HG03108 (cell line): ENCODE data around the gene TIRAP.

ENCODE experiments used
- ATAC-seq: cut with Tn5 transposase; IDR thresholded peaks from one replicate; pipeline ENCODE4 v1.9.1; 2021; ENCODE audit warnings: moderate library complexity; ENCODE audit not compliant: unreplicated experiment

TIRAP gene

DNA sequence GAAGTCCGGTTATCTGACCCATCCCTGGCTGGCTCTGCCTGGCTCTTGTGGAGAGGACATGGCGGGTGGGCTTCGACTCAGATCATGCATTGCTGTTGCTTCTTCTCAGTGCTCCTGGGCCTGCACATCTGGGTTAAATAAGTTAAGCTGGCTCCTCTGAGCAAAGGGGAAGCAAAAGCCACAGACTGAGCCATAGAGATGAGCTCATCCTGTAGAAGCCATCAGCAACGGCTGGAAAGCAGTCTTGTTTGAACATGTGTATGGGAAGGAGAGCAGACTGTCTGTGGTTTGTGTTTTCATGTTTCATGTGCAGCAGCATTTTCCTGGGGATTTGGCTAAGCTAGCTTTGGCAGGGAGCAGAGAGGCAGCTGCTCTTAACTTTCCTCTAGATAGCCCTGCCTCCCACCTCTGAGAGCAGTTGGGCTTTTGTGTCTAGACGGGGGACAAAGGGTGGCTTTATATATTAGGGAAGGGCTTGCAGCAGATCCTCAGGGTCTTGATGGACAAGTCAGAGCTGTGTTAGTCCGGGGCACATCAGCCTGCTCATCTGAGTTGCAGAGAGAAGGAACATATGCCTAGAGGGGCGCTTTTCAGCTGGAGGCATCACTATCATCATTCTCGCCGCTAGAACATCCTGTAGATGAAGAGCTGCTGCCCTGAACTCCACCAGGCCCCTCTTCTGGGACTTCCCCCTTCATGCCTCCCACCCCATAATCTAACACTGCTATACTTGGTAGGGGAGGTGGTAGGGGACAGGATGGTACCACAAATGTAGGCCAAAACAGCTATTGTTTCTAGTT is 35.9 kb downstream of the TIRAP start:
- peak; percentile 85 for ATAC-seq

DNA sequence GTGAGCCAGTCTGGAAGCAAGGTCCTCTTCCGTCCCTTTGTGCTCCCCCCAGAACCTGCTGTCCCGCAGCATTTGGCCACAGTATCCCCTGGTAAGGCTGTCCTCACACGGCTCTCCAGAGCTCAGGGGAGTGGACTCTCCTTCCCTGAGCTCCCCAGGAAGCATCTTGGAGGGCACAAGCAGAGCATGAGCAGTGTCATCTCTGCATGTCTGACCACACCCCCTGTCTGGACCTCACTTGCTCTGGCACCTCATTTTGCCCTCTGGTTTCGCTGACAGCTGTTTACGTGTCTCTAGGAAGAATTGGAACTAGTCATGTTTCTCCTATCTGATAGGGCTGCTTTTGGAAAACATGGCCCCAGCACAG is 36.5 kb downstream of the TIRAP start:
- no peak for ATAC-seq

DNA sequence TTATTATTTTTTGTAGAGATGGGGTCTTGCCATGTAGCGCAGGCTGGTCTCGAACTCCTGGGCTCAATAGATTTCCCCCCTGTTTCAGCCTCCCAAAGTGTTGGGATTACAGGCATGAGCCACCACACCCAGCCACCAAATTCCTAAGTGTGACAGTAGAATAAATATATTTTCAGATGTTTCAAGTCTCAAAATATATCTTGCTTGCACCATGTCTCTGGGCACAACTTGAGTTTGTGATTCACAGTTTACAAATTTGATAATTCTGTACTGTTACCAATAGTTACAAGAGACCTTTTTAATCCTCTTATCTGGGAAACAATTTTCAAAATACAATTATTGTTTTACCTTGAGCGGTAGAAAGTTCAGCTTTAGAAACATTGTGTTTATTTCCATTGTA is 40.1 kb downstream of the TIRAP start:
- ATAC-seq, result no peak

GRCh38 chr11:126327281-126328000 is 44.5 kb downstream of the TIRAP start:
- ATAC-seq, result no peak

DNA sequence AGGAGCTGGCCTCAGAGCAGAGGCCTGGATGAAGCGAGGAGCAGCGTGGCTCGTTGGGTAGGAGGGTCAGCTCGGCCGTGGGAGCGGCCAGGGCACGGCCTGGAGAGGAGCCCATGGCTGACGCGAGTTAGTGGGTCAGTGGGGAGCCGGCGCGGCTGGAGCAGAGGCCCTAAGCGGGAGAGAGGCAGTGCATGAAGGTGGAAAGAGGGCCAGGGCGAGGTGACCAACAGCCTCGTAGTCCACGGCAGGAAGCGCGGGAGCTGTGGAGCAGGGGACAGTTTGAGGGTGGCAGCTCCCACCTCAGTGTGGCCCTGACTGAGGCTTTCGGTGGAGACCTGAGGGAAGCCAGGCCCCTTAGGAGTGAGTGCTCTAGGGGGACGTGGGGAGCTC is 45.1 kb downstream of the TIRAP start:
- ATAC-seq, result no peak

DNA sequence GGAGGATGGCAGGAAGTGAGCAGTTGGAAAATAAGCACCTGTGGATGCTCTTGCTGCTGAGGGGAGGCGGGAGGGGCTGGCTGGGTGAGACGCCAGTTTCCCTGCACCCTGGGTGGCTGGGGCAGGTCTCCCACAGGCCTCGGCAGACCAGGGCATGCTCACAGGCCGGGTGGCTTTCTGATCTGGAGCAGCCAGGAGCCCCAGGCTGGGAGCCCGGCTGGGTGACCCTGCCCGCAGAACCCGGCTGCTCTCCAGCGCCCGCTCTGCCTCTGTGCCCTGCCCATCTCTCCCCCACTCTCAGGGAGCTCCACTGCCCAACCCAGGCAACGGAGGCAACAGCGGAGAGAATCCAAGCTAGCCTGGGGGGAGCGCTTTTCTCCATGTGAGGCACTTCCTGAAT is 45.6 kb downstream of the TIRAP start:
- no peak for ATAC-seq

DNA sequence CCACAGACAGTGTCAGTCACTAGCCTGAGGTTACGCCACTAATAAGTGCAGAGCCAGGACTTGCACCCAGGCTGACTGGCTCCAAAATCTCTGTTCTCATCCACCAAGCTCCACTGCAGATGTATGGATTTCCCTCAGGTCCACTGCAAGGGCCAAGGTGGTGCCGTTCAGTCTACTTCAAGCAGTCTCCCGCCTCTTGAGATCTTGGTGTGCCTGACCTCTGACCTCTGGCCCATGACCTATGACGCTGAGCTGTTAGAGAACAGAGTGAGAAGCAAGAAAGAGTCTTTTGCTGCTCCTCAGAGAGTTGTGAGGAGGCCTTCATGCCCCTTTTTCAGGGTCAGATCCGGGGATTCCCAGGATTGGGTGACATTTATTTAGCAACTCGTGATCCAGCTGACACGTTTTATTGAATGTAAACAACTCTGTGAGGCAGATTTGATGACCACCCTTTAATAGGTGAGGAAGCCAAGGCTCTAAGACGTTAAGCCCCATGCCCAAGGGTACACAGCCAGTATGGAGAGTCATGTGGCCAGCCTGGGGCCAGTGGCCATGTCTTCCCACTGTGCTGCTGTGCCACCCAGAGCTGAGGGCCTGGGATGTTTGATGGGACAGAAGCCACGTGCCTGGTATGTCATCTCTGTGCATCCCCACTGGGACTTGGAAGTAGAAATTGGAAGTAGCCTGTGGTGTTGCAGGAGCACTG is 46.2 kb downstream of the TIRAP start:
- no peak for ATAC-seq

DNA sequence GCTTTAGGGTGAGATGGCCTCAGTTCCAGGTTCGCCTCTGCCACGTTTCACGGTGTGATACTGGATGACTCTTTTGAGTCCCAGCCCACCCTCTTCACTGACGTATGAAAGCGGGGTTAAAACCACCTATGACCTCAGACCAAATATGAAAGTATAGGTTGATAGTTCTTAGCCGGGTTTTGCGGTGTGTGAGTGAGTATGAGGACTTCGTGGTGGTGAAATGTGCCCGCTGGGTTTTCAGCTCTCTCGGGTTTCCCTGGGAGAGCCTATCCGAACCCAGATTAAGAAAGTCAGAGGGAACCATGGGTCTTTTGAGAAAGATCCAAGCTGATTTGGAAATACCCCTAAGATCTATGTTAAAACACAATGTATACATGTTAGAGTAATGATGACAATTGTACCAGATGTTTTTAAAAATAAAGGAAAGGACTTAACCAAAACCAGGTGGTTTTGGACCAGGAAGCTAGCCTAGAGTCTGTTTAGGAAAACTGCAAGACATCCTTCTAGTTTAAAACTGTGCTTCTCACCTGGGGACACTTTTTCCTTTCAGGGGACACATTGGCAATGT is 46.8 kb downstream of the TIRAP start:
- no peak for ATAC-seq

DNA sequence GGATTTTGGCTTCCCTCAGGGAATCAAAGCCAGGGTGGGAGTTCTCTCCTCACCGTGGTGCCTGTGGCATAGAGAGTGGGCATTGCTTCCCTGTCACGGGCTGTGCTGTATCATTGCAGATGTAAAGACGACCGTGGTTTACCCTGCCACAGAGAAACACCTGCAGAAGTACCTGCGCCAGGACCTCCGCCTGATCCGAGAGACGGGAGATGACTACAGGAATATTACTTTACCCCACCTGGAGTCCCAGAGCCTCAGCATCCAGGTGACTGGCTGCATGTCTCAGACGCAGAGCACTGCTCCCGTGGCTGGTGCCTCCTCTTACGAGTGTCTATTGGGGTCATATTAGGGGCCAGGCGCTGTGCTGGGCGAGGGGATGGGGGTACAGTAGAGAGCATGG is 48.4 kb downstream of the TIRAP start:
- no peak for ATAC-seq

GRCh38 chr11:126332221-126332711 is 49.4 kb downstream of the TIRAP start:
- no peak for ATAC-seq

GRCh38 chr11:126333142-126333541 is 50.2 kb downstream of the TIRAP start:
- ATAC-seq, result no peak

GRCh38 chr11:126334659-126335462 is 52.0 kb downstream of the TIRAP start:
- ATAC-seq, result no peak

DNA sequence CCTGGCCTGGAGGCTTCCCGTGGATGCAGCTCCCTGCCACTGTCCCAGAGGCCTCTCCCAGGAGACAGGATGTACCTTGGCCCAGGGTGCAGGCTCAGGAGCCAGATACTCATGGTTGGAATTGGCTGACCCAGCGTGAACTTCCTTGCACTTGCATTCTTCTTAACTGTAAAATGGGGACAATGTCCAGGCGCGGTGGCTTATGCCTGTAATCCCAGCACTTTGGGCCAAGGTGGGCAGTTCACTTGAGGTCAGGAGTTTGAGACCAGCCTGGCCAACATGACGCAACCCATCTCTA is 52.5 kb downstream of the TIRAP start:
- no peak for ATAC-seq

DNA sequence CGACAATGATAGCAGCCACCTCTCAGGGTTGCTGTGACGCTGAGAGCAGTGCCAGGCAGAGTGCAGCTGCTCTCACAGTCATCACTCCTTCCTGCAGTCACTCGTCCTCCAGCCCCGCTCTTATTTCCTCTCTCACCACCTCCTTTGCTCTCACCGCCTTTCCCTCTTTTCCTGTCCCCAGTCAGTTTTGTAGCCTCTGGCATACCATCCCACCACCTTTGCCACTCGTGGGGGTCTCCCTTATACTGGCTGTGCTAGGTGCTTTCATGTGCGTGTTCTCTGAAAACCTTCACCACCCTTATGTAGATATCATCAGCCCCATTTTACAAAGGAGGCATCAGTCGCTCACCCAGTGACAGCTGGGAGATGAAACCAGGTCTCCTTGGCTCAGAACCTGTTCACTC is 53.2 kb downstream of the TIRAP start:
- no peak for ATAC-seq

DNA sequence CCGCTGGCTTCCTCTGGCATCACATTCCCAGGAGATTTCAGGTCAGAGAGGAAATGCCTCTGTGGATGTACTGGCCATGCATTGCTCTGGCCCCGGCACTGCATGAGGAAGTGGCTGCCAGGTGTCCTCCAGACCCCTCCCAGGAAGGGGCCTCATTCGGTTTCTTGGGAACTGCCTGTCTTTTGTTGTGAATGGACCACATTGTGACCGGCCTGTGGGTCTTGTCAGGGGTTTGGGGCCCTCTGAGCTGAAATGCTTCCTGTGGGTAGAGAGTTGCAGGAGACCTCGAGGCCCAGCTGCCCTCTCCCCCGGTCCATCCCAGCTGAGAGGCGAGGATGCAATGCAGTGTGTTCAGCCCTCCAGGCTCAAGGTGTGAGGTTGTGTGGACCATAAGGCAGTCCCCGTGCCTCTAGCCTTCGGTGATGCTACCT is 53.8 kb downstream of the TIRAP start:
- no peak for ATAC-seq

GRCh38 chr11:126337126-126337473 is 54.2 kb downstream of the TIRAP start:
- ATAC-seq, result no peak

GRCh38 chr11:126337474-126338241 is 54.8 kb downstream of the TIRAP start:
- ATAC-seq, result no peak

DNA sequence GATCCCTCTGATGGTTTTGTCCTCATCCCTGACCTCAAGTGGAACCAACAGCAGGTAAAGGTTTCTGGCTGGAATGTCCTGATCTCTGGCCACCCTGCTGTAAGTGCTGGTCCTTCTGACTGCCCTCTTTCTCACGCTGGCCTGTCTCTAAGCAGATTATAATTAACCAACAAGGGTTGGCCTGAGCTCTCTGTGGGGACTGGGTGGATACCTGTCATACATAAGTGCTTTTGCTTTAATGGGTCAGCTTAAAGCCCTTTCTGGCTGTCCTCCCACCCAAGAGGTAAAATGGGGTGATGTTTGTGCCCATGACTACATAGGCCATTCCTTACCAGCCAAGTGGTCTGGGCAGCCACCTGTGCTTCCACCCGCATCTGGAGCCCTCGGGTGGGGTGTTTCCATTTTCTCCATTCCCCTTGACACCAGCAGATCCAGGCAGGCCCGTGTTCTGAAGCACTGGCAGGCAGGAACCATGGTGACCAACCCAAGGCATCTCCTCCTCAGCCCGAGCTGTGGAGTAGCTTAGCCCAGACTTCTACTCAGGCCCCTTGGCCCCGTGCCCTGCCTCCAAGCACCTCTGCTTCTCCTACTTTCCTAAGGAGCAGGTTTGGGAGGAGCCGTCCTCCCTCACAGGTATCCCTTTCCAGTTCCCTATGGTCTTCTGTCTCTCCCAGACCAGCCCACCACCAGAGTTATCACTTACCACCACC is 55.6 kb downstream of the TIRAP start:
- ATAC-seq, result no peak

GRCh38 chr11:126339073-126339862 is 56.4 kb downstream of the TIRAP start:
- no peak for ATAC-seq
